Caco-2 (cell line): ENCODE measurements around the gene TBCCD1. TPM values are rescaled to one million over a fixed set of nuclear protein-coding genes. Genes with fewer than 3 reads are reported as not detected.
"Not testable (repeated sequence)": the region's sequence is repeated elsewhere in the genome, so short reads cannot be mapped to it uniquely, and the experiment has no call there.

Experiments
- BruUV-seq: library from RNA; stranded (reverse); fragments of 400-500 nt; replicated peaks from 2 replicates; lab custom pipeline; 2021; lab: Mats Ljungman, UMichigan
- CTCF ChIA-PET: fragments of 300-600 bp; sonication (Branson Sonifier 250); formaldehyde crosslinking; loops from one replicate; lab custom pipeline; 2022; ENCODE audit warnings: antibody characterized with exemption; lab: Charles Lee
- POLR2A ChIA-PET: fragments of 300-600 bp; sonication (Branson Sonifier 250); formaldehyde crosslinking; loops from one replicate; lab custom pipeline; 2022; ENCODE audit warnings: antibody characterized with exemption; lab: Charles Lee
- DNase-seq, 2 experiments: peaks; one replicate each; pipeline versions ENCODE4 v3.0.0 to v3.0.0-alpha.2; 2020 to 2022
- H3K27me3 ChIP-seq: replicated peaks from 2 replicates; pipeline ENCODE4 v1.6.0; 2011; ENCODE audit warnings: low read length; ENCODE audit not compliant: control insufficient read depth, insufficient read depth
- H3K36me3 ChIP-seq: 2 replicates; pipeline ENCODE4 v1.5.1; 2011; ENCODE audit warnings: low read length; ENCODE audit not compliant: control insufficient read depth, insufficient read depth
- H3K4me1 ChIP-seq: fragments of 250-450 bp; sonication (Bioruptor Pico); 2 replicates; pipeline ENCODE4 v1.5.1; 2020; ENCODE audit warnings: mild to moderate bottlenecking
- H3K4me3 ChIP-seq: 2 replicates; pipeline ENCODE4 v1.5.1; 2011; ENCODE audit warnings: low read depth, mild to moderate bottlenecking, control low read depth, low read length
- H3K9me3 ChIP-seq: fragments of 250-450 bp; sonication (Bioruptor Pico); 2 replicates; pipeline ENCODE4 v1.5.1; 2020; ENCODE audit warnings: mild to moderate bottlenecking, moderate library complexity
- H3K27ac Mint-ChIP-seq: one replicate; pipeline ENCODE4 v1.8.0; 2022; ENCODE audit warnings: mixed read lengths; ENCODE audit not compliant: unreplicated experiment
- H3K27me3 Mint-ChIP-seq: one replicate; pipeline ENCODE4 v1.8.0; 2022; ENCODE audit warnings: mixed read lengths; ENCODE audit not compliant: insufficient read depth, unreplicated experiment
- H3K36me3 Mint-ChIP-seq: one replicate; pipeline ENCODE4 v1.8.0; 2022; ENCODE audit warnings: mild to moderate bottlenecking, mixed read lengths; ENCODE audit not compliant: insufficient read depth, unreplicated experiment
- H3K4me1 Mint-ChIP-seq: one replicate; pipeline ENCODE4 v1.8.0; 2022; ENCODE audit warnings: low read depth, mixed read lengths; ENCODE audit not compliant: unreplicated experiment
- H3K4me3 Mint-ChIP-seq: one replicate; pipeline ENCODE4 v1.8.0; 2022; ENCODE audit warnings: mild to moderate bottlenecking, moderate library complexity, mixed read lengths; ENCODE audit not compliant: unreplicated experiment
- H3K9me3 Mint-ChIP-seq: one replicate; pipeline ENCODE4 v1.8.0; 2022; ENCODE audit warnings: mixed read lengths; ENCODE audit not compliant: unreplicated experiment
- intact Hi-C: fragments of 100-400 bp; cut with micrococcal nuclease; formaldehyde crosslinking; loops from one replicate; pipeline ENCODE4 v1.10.0; 2022; ENCODE audit not compliant: unreplicated experiment
- total RNA-seq: library from RNA; stranded (reverse); gene quantifications from 2 replicates; pipeline ENCODE4 v1.2.3, GENCODE V29; 2022
- TF ChIP-seq, protein P1 (sequence below), 2 experiments: fragments of 200-600 bp in 1 of 2; IDR thresholded peaks; 1 replicate in 1 of 2; 2 replicates in 1 of 2; pipeline versions ENCODE4 v1.5.1 to v1.8.0; 2011 to 2022; ENCODE audit warnings: antibody characterized with exemption in 1 of 2, control low read depth in 1 of 2, inconsistent platforms in 1 of 2, low read depth in 1 of 2, low read length in 1 of 2, mild to moderate bottlenecking in 1 of 2, moderate library complexity in 1 of 2; ENCODE audit not compliant: insufficient read depth in 1 of 2, severe bottlenecking in 1 of 2, unreplicated experiment in 1 of 2

The TBCCD1 gene
- total RNA-seq, 1 experiment from 2014 or later: 14.7 TPM

DNA sequence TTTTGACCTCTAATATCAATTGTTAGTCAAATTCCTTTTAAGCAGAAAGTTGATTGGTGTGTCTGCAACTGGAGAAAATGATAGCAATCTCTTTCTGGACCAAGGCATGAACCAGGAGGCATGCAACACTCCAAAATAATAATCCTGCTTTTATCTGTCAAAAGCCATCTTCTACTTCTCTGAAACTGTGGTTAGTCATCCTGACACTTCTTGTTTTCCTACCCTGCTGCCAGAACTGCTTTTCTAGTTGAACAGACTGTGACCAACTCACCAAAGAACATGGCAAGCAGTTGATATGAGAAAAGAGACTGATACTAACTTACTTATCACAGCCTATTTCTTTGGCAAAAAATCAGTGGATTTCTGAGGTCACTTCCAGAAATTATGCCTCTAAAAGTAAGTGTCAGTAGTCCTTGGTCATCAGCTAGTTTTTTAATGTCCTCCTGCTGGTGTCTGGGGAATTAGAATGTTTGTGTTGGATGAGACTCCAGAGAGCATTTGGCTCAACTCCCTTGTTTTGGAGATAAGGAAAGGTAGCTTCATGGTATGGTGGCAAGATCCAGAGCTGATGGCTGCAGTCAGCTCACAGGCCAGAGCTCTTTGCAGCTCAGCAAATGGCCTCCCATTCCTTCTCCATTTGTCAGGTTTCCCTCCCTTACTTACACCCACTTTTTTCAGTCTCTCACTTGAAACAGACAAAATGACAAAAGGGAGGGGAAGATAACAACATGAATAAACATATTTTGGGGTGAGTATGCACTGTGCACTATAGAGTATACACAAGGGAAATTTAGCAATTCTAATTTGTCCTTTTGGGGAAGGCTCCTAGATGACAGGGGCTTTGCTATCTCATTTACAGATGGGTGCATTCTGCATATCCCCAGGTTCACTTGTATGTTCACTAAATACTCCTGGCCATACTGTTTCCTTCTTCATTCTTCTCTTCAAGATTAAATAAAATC, 30.0 kb downstream of the TBCCD1 start:
- H3K4me1 ChIP-seq: no peaks in the 10 kb centered on the region
- H3K27me3 Mint-ChIP-seq: no peaks in the 10 kb centered on the region
- intact Hi-C loops: no loop called here
- peaks cover 9% of the 10 kb centered on the region for H3K4me1 Mint-ChIP-seq
- no peaks in the 10 kb centered on the region for H3K9me3 ChIP-seq
- H3K9me3 Mint-ChIP-seq: no peaks in the 10 kb centered on the region
- no peak for DNase-seq
- H3K36me3 Mint-ChIP-seq: no peaks in the 10 kb centered on the region
- ChIA-PET POLR2A (no interaction called here), CTCF (interaction anchor here (0.6 to 1.3 kb wide), 3 partner anchors 15 to 554 kb away, joined by 3 read pairs; no protein-coding TSS in a partner anchor)
- H3K27ac Mint-ChIP-seq: no peak overlapping the region
- no peaks in the 10 kb centered on the region for H3K36me3 ChIP-seq
- no TSS peak for BruUV-seq
- no peaks in the 10 kb centered on the region for H3K27me3 ChIP-seq
- TF ChIP-seq, protein P1, sequence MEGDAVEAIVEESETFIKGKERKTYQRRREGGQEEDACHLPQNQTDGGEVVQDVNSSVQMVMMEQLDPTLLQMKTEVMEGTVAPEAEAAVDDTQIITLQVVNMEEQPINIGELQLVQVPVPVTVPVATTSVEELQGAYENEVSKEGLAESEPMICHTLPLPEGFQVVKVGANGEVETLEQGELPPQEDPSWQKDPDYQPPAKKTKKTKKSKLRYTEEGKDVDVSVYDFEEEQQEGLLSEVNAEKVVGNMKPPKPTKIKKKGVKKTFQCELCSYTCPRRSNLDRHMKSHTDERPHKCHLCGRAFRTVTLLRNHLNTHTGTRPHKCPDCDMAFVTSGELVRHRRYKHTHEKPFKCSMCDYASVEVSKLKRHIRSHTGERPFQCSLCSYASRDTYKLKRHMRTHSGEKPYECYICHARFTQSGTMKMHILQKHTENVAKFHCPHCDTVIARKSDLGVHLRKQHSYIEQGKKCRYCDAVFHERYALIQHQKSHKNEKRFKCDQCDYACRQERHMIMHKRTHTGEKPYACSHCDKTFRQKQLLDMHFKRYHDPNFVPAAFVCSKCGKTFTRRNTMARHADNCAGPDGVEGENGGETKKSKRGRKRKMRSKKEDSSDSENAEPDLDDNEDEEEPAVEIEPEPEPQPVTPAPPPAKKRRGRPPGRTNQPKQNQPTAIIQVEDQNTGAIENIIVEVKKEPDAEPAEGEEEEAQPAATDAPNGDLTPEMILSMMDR (IDR thresholded peaks at IDR 0.05; ENCODE audit: insufficient read depth in 1 of 2, low read depth in 1 of 2, low read length in 1 of 2, severe bottlenecking in 1 of 2, unreplicated experiment in 1 of 2): no peak
- H3K4me3 ChIP-seq: no peak overlapping the region
- no peak overlapping the region for H3K4me3 Mint-ChIP-seq

DNA sequence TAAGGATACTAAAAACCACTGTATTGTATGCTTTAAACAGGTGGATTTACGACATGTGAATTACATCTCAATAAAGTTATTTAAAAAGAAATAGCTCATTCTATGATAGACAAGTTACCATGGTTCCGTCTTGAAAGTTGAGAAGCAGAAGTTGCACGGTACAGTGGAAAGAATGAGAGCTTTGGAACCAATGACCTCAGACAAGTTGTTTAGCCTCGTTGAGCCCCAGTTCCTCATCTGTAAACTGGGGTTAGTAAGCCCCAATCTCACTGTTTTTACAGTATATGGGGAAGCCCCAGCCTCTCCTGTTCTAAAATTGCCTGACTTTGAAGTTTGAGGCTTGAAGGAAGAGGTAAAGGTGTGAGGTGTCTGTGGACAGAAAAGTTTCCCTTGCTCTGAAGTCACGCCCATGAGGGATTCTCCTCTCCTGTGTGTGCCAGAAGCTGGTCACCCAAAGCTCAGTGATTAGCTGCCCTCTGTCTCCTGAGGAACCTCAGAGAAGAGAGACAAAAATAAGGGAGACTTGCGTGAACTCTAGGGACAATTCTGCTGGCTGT, 32.9 kb downstream of the TBCCD1 start:
- TF ChIP-seq, protein P1 (IDR thresholded peaks at IDR 0.05; ENCODE audit: insufficient read depth in 1 of 2, low read depth in 1 of 2, low read length in 1 of 2, severe bottlenecking in 1 of 2, unreplicated experiment in 1 of 2): no peak
- no peaks in the 10 kb centered on the region for H3K4me1 Mint-ChIP-seq
- no TSS peak for BruUV-seq
- no peaks in the 10 kb centered on the region for H3K4me1 ChIP-seq
- DNase-seq: no peak
- H3K27me3 Mint-ChIP-seq: no peaks in the 10 kb centered on the region
- H3K36me3 ChIP-seq: no peaks in the 10 kb centered on the region
- ChIA-PET CTCF (interaction anchor here (0.6 to 1.1 kb wide), 2 partner anchors 275 to 277 kb away, joined by 3 to 9 read pairs; no protein-coding TSS in a partner anchor), POLR2A (interaction anchor here (0.6 kb wide), 1 partner anchor 581 kb away, joined by 11 read pairs; no protein-coding TSS in a partner anchor)
- no peaks in the 10 kb centered on the region for H3K27me3 ChIP-seq
- no peak overlapping the region for H3K27ac Mint-ChIP-seq
- intact Hi-C loops: no loop called here
- peaks cover 5% of the 10 kb centered on the region for H3K36me3 Mint-ChIP-seq
- H3K9me3 ChIP-seq: no peaks in the 10 kb centered on the region
- H3K4me3 ChIP-seq: no peak overlapping the region
- peaks cover 1% of the 10 kb centered on the region for H3K9me3 Mint-ChIP-seq
- H3K4me3 Mint-ChIP-seq: no peak overlapping the region

DNA sequence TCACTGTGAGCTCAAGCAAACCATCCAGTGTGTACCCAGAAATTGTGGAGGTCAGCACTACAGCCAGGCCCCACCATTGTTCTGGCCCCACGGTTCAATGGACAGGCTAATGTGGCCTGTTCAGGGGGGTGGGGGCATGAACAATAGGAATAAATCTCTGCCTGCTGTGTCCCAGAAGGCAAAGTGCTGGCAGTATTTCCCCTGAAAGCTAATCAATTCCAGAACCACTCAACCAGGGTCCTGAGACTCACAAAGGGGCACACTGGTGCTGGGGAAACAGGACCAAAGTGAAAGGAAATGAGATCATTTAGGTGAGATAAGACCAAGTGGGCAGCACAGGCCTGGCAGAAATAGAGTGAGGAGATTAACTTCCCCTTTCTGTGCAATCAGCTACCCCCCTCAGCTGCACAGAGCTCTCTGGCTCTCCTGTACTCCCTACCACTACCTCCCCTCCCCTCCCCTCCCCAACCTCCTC, 34.5 kb downstream of the TBCCD1 start:
- H3K36me3 Mint-ChIP-seq: peaks cover 5% of the 10 kb centered on the region
- no peak overlapping the region for H3K27ac Mint-ChIP-seq
- H3K9me3 Mint-ChIP-seq: peaks cover 11% of the 10 kb centered on the region

DNA sequence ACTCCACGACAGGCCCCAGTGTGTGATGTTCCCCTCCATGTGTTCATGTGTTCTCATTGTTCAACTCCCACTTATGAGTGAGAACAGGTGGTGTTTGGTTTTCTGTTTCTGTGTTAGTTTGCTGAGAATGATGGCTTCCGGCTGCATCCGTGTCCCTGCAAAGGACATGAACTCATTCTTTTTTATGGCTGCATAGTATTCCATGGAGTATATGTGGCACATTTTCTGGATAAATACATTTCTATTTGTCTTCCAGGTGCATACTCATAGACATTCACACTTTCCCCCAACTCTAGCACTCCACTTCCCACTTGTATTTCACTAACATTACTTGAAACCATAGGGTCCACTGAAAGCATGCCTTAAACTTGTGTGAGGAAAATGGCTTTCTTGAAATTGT, 35.4 kb downstream of the TBCCD1 start:
- CTCF ChIA-PET, BruUV-seq, H3K4me1 ChIP-seq, DNase-seq, H3K9me3 ChIP-seq, POLR2A ChIA-PET, H3K27ac Mint-ChIP-seq, H3K4me3 ChIP-seq, H3K27me3 Mint-ChIP-seq, H3K27me3 ChIP-seq, H3K4me1 Mint-ChIP-seq, H3K36me3 Mint-ChIP-seq, H3K4me3 Mint-ChIP-seq, H3K36me3 ChIP-seq, intact Hi-C loops: not testable (repeated sequence)
- peaks cover 11% of the 10 kb centered on the region for H3K9me3 Mint-ChIP-seq

More for the DNA sequence above, 34.5 kb downstream of the TBCCD1 start:
- Mint-ChIP-seq H3K4me1 (no peaks in the 10 kb centered on the region), H3K4me3 (no peak overlapping the region), H3K27me3 (no peaks in the 10 kb centered on the region)
- no TSS peak for BruUV-seq
- intact Hi-C loops: no loop called here
- no peak for DNase-seq
- no peaks in the 10 kb centered on the region for H3K9me3 ChIP-seq
- TF ChIP-seq, protein P1 (IDR thresholded peaks at IDR 0.05; ENCODE audit: insufficient read depth in 1 of 2, low read depth in 1 of 2, low read length in 1 of 2, severe bottlenecking in 1 of 2, unreplicated experiment in 1 of 2): no peak
- H3K4me1 ChIP-seq: no peaks in the 10 kb centered on the region
- no peaks in the 10 kb centered on the region for H3K27me3 ChIP-seq
- H3K4me3 ChIP-seq: no peak overlapping the region
- ChIA-PET CTCF (no interaction called here), POLR2A (no interaction called here)
- no peaks in the 10 kb centered on the region for H3K36me3 ChIP-seq
